GM13977 (cell line): Measurements from ENCODE around the gene ANO3.
"Not testable (repeated sequence)": the region's sequence is repeated elsewhere in the genome, so short reads cannot be mapped to it uniquely, and the experiment has no call there.

Source experiments
- DNase-seq: peaks from one replicate; pipeline ENCODE4 v3.0.0; 2012; ENCODE audit warnings: low spot score
- CTCF ChIP-seq: IDR thresholded peaks from 2 replicates; pipeline ENCODE4 v1.5.1; 2012; ENCODE audit warnings: mild to moderate bottlenecking, control low read depth; ENCODE audit not compliant: insufficient read depth; ENCODE audit errors: extremely low read depth, missing control alignments
- in situ Hi-C: fragments of 300-500 bp; cut with MboI; formaldehyde crosslinking; loops from one replicate; pipeline ENCODE4 v1.12.0; 2022; ENCODE audit warnings: low sequenced_read_pairs, low pct_unique_long_range_greater_than_20kb, mixed read lengths, inconsistent platforms; ENCODE audit not compliant: unreplicated experiment

Gene ANO3

GRCh38 chr11:26632691-26633159 lies 300.8 kb downstream of the ANO3 start:
- no peak for DNase-seq
- TF ChIP-seq CTCF, result no peak
- in situ Hi-C loops, result no loop called here

GRCh38 chr11:26643314-26643713 lies 311.4 kb downstream of the ANO3 start:
- DNase-seq, in situ Hi-C loops: not testable (repeated sequence)

- DNase-seq, result peak; percentile 20
- peak; percentile 73 for TF ChIP-seq CTCF
- in situ Hi-C loops, result no loop called here
Measured at GRCh38 chr11:26649884-26650283, 318.0 kb downstream of the ANO3 start.

GRCh38 chr11:26651916-26652315 lies 320.0 kb downstream of the ANO3 start:
- no peak for DNase-seq
- in situ Hi-C loops, result no loop called here
- no peak for TF ChIP-seq CTCF

- no peak for TF ChIP-seq CTCF
- in situ Hi-C loops, result no loop called here
- DNase-seq, result no peak
Measured at GRCh38 chr11:26655287-26655686, 323.4 kb downstream of the ANO3 start.

- no peak for DNase-seq
- no peak for TF ChIP-seq CTCF
- in situ Hi-C loops, result no loop called here
Measured at GRCh38 chr11:26662916-26663315, 331.0 kb downstream of the ANO3 start.

GRCh38 chr11:26665036-26665435 lies 333.1 kb downstream of the ANO3 start:
- in situ Hi-C loops, result no loop called here
- TF ChIP-seq CTCF, result no peak
- DNase-seq, result no peak
